Kidney glomerular epithelial cell (primary cell): Measurements from ENCODE around the gene DLK2.
"Not testable (repeated sequence)": the region's sequence is repeated elsewhere in the genome, so short reads cannot be mapped to it uniquely, and the experiment has no call there.

Experiments used
- DNase-seq: peaks from one replicate; lab custom pipeline; 2025; lab: John Stamatoyannopoulos, UW

DLK2 gene

GRCh38 chr6:43481591-43482236 lies 26.4 kb upstream of the DLK2 start:
- DNase-seq, result no peak

- no peak for DNase-seq
Observed at GRCh38 chr6:43481075-43481474, 25.7 kb upstream of the DLK2 start.

GRCh38 chr6:43478008-43478372 lies 22.6 kb upstream of the DLK2 start:
- no peak for DNase-seq

GRCh38 chr6:43477235-43478007 lies 22.1 kb upstream of the DLK2 start, which contains the start of gene TJAP1:
TSS of gene TJAP1 (plus strand) at chr6:43477570. CDS start at chr6:43499002, 21,432 bp downstream.
- peak; percentile 78 for DNase-seq

GRCh38 chr6:43476746-43477145 lies 21.4 kb upstream of the DLK2 start:
- DNase-seq, result no peak

GRCh38 chr6:43475516-43475915 lies 20.2 kb upstream of the DLK2 start:
- no peak for DNase-seq

GRCh38 chr6:43472515-43472914 lies 17.2 kb upstream of the DLK2 start:
- DNase-seq, result no peak

- DNase-seq, result no peak
Observed at GRCh38 chr6:43471399-43471798, 16.1 kb upstream of the DLK2 start.

GRCh38 chr6:43469947-43470346 lies 14.6 kb upstream of the DLK2 start:
- no peak for DNase-seq

GRCh38 chr6:43468748-43469681 lies 13.7 kb upstream of the DLK2 start:
- no peak for DNase-seq

- no peak for DNase-seq
Observed at GRCh38 chr6:43468240-43468639, 12.9 kb upstream of the DLK2 start.

GRCh38 chr6:43467752-43468151 lies 12.4 kb upstream of the DLK2 start:
- DNase-seq, result no peak

GRCh38 chr6:43467265-43467664 lies 11.9 kb upstream of the DLK2 start:
- not testable (repeated sequence) for DNase-seq

GRCh38 chr6:43465948-43466347 lies 10.6 kb upstream of the DLK2 start:
- no peak for DNase-seq

GRCh38 chr6:43464337-43464736 lies 9.0 kb upstream of the DLK2 start:
- no peak for DNase-seq

GRCh38 chr6:43461936-43462335 lies 6.6 kb upstream of the DLK2 start:
- no peak for DNase-seq

- no peak for DNase-seq
Observed at GRCh38 chr6:43460032-43460431, 4.7 kb upstream of the DLK2 start.

GRCh38 chr6:43459535-43459934 lies 4.2 kb upstream of the DLK2 start:
- no peak for DNase-seq

GRCh38 chr6:43458154-43458553 lies 2.8 kb upstream of the DLK2 start:
- DNase-seq, result not testable (repeated sequence)

- DNase-seq, result no peak
Observed at GRCh38 chr6:43457643-43458042, 2.3 kb upstream of the DLK2 start.

- peak; percentile 40 for DNase-seq
Observed at GRCh38 chr6:43454696-43455530, 435 bp downstream of the DLK2 start.

- DNase-seq, result no peak
Observed at GRCh38 chr6:43454290-43454695, 1.1 kb downstream of the DLK2 start.
